Ishikawa (cell line): ENCODE data around the gene TRDN.

Source experiments
- CEBPB ChIP-seq: IDR thresholded peaks from 2 replicates; pipeline ENCODE4 v1.6.1; 2012
- CREB1 ChIP-seq: IDR thresholded peaks from 2 replicates; pipeline ENCODE4 v1.6.1; 2012; ENCODE audit warnings: low read depth
- EGR1 ChIP-seq: IDR thresholded peaks from 2 replicates; pipeline ENCODE4 v1.6.1; 2012
- EP300 ChIP-seq: IDR thresholded peaks from 2 replicates; pipeline ENCODE4 v1.6.1; 2012; ENCODE audit warnings: borderline replicate concordance
- FOXM1 ChIP-seq: IDR thresholded peaks from 2 replicates; pipeline ENCODE4 v1.6.1; 2012; ENCODE audit warnings: low read depth, borderline replicate concordance
- MAX ChIP-seq: IDR thresholded peaks from 2 replicates; pipeline ENCODE4 v1.6.1; 2012
- NFIC ChIP-seq: IDR thresholded peaks from 2 replicates; pipeline ENCODE4 v1.6.1; 2012
- RAD21 ChIP-seq: IDR thresholded peaks from 2 replicates; pipeline ENCODE4 v1.6.1; 2012; ENCODE audit warnings: low read depth
- REST ChIP-seq: IDR thresholded peaks from 2 replicates; pipeline ENCODE4 v1.6.1; 2012; ENCODE audit warnings: low read depth, mild to moderate bottlenecking
- TAF1 ChIP-seq: IDR thresholded peaks from 2 replicates; pipeline ENCODE4 v1.6.1; 2012; ENCODE audit warnings: low read depth, mild to moderate bottlenecking
- TCF12 ChIP-seq: IDR thresholded peaks from 2 replicates; pipeline ENCODE4 v1.6.1; 2012; ENCODE audit warnings: low read depth
- TEAD4 ChIP-seq: IDR thresholded peaks from 2 replicates; pipeline ENCODE4 v1.6.1; 2012
- USF1 ChIP-seq: IDR thresholded peaks from 2 replicates; pipeline ENCODE4 v1.6.1; 2012
- YY1 ChIP-seq: IDR thresholded peaks from 2 replicates; pipeline ENCODE4 v1.6.1; 2012; ENCODE audit warnings: low read depth
- ZBTB7A ChIP-seq: IDR thresholded peaks from 2 replicates; pipeline ENCODE4 v1.6.1; 2012; ENCODE audit warnings: low read depth

Gene TRDN

GRCh38 chr6:123604067-123604466 lies 32.7 kb downstream of the TRDN start:
- TF ChIP-seq TAF1 (no peak), TEAD4 (no peak), YY1 (no peak)

GRCh38 chr6:123598011-123598410 lies 38.7 kb downstream of the TRDN start:
- TF ChIP-seq YY1 (no peak), ZBTB7A (no peak), TEAD4 (no peak), TCF12 (no peak), USF1 (no peak), EP300 (no peak), MAX (no peak), TAF1 (no peak), CEBPB (no peak)

- no peak for TF ChIP-seq CREB1
- TF ChIP-seq FOXM1 = no peak
- TF ChIP-seq USF1 = no peak
Measured at GRCh38 chr6:123594776-123595175, 42.0 kb downstream of the TRDN start.

- TF ChIP-seq EGR1 (no peak), RAD21 (no peak), CREB1 (no peak), EP300 (no peak), MAX (no peak), TCF12 (no peak)
Measured at GRCh38 chr6:123592426-123592825, 44.3 kb downstream of the TRDN start.

GRCh38 chr6:123589973-123590372 lies 46.8 kb downstream of the TRDN start:
- no peak for TF ChIP-seq CREB1
- no peak for TF ChIP-seq REST
- no peak for TF ChIP-seq EP300
- TF ChIP-seq ZBTB7A = no peak
- no peak for TF ChIP-seq TEAD4
- no peak for TF ChIP-seq USF1

GRCh38 chr6:123589317-123589716 lies 47.4 kb downstream of the TRDN start:
- TF ChIP-seq USF1 (no peak), RAD21 (no peak), ZBTB7A (no peak), TEAD4 (no peak), EGR1 (no peak), TCF12 (no peak), NFIC (no peak), EP300 (no peak), CEBPB (no peak), REST (no peak), YY1 (no peak), FOXM1 (no peak), CREB1 (no peak)
